ENCODE data around the gene TRDMT1.

DNA sequence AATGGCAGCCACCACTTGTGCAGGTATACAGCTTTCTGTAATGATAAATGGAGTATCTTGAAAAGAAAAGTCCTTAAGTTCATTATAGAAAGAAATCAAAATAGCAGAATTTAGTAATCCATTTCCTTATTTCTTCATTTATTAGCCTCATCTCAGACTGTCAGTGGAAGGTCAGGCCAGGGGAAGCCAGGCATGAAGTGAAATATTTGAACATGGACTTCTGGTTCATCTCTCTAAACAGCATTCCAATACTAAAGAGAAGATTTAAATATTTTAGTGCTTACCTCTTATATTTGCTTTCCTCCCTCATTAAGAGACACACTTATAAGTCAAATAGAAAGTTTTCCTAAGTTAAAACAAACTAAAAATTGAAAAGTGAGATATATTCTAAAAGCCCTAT, 26.8 kb downstream of the TRDMT1 start:
- TF ChIP-seq, protein P1, sequence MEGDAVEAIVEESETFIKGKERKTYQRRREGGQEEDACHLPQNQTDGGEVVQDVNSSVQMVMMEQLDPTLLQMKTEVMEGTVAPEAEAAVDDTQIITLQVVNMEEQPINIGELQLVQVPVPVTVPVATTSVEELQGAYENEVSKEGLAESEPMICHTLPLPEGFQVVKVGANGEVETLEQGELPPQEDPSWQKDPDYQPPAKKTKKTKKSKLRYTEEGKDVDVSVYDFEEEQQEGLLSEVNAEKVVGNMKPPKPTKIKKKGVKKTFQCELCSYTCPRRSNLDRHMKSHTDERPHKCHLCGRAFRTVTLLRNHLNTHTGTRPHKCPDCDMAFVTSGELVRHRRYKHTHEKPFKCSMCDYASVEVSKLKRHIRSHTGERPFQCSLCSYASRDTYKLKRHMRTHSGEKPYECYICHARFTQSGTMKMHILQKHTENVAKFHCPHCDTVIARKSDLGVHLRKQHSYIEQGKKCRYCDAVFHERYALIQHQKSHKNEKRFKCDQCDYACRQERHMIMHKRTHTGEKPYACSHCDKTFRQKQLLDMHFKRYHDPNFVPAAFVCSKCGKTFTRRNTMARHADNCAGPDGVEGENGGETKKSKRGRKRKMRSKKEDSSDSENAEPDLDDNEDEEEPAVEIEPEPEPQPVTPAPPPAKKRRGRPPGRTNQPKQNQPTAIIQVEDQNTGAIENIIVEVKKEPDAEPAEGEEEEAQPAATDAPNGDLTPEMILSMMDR (IDR thresholded peaks at IDR 0.05): no peak
- TF ChIP-seq POLR2A (IDR thresholded peaks at IDR 0.05): no peak
